H1 (cell line): ENCODE measurements around the gene RAPGEF6. TPM values are rescaled to one million over a fixed set of nuclear protein-coding genes. Genes with fewer than 3 reads are reported as not detected.

ENCODE experiments used
- ATF3 ChIP-seq: IDR thresholded peaks from 2 replicates; pipeline ENCODE4 v1.6.1; 2011; ENCODE audit warnings: low read depth, mild to moderate bottlenecking, low read length; ENCODE audit not compliant: insufficient read depth
- BCL11A ChIP-seq, 2 experiments: IDR thresholded peaks; one replicate each; pipeline ENCODE4 v1.6.1; 2011; ENCODE audit warnings: low read depth in 2 of 2, low read length in 2 of 2, mild to moderate bottlenecking in 2 of 2
- GTF2F1 ChIP-seq: IDR thresholded peaks from 2 replicates; pipeline ENCODE4 v1.6.1; 2012; ENCODE audit warnings: low read depth, low read length, improper control_type of control experiment, borderline replicate concordance
- KDM4A ChIP-seq: IDR thresholded peaks from one replicate; pipeline ENCODE4 v1.7.1; 2012; ENCODE audit warnings: low read depth, mild to moderate bottlenecking, moderate library complexity, low read length, inconsistent platforms; ENCODE audit not compliant: severe bottlenecking
- MAX ChIP-seq: IDR thresholded peaks from 2 replicates; pipeline ENCODE4 v1.6.1; 2012; ENCODE audit warnings: inconsistent platforms
- USF2 ChIP-seq: IDR thresholded peaks from 2 replicates; pipeline ENCODE4 v1.6.1; 2011; ENCODE audit warnings: low read length, improper control_type of control experiment
- polyA plus RNA-seq, 7 experiments: library from polyadenylated mRNA; depleted of rRNA in 3 of 7; stranded (reverse) in 5 of 7; unstranded in 2 of 7; fragments of >200 nt in 5 of 7; fragments of 200-250 nt in 2 of 7; gene quantifications; 1 replicate in 5 of 7; 2 replicates in 1 of 7; 4 replicates in 1 of 7; pipeline versions ENCODE4 v1.2.1 to v1.2.3, GENCODE V29; 2011 to 2013; ENCODE audit warnings: missing spikeins in 2 of 7, mixed read lengths in 2 of 7
- total RNA-seq: library from RNA; stranded (reverse); fragmentation: NEBNext Ultra II Directional; extraction: Animal tissue kit (Norgen Biotek cat#: 25700); gene quantifications from 2 replicates; pipeline ENCODE4 v1.2.1, GENCODE V29; 2021

Gene RAPGEF6
- total and polyA plus RNA-seq, 2 of the 8 experiments (the other 6 are each of a cell fraction or from before 2014, with no cell fraction given) = 4.8 to 20.0 TPM

- TF ChIP-seq USF2 (no peak), BCL11A (IDR thresholded peaks at IDR 0.05; ENCODE audit: low read depth in 2 of 2, low read length in 2 of 2) (no peak), KDM4A (no peak), MAX (no peak), GTF2F1 (no peak), ATF3 (no peak)
Measured at GRCh38 chr5:131392466-131393095, 242.4 kb downstream of the RAPGEF6 start (continued).
